Activated gamma-delta T cell (primary cell): Measurements from ENCODE around the gene MAPKAP1.

Experiments used
- DNase-seq: peaks from one replicate; lab custom pipeline; 2025; lab: John Stamatoyannopoulos, UW

Gene MAPKAP1

DNA sequence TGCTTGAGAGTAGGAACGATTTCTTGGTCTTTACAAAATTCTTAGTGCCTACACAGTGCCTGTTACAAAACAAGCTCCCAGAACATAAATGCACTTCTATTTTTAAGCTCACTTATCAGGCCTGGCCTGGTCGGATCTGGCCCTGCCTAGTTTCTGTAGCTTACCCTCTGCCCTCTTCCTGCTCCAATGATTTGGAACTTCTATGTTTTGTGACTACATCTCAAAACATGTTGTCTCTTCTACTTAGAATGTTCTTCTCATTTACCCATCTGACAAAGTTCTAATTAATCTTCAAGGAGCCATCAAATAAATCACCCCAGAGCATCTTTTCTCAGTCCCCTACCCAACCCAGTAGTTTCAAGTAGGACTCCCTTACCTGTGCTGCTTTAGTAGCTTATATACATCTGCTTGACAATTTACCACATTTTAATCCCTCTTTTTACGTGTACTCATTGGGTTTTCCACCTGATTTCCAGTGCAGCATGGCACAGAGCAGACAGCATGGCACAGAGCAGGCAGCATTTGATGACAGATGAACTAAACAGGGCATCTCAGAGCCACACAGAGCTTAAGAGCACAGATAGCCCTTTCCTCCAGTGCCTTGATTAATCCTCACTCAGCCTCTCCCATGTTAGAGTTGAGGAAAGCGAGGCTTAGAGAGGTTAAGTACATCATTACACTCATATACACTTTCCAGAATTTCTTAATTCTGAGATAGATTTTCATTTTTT, 171.9 kb downstream of the MAPKAP1 start:
- DNase-seq = no peak

DNA sequence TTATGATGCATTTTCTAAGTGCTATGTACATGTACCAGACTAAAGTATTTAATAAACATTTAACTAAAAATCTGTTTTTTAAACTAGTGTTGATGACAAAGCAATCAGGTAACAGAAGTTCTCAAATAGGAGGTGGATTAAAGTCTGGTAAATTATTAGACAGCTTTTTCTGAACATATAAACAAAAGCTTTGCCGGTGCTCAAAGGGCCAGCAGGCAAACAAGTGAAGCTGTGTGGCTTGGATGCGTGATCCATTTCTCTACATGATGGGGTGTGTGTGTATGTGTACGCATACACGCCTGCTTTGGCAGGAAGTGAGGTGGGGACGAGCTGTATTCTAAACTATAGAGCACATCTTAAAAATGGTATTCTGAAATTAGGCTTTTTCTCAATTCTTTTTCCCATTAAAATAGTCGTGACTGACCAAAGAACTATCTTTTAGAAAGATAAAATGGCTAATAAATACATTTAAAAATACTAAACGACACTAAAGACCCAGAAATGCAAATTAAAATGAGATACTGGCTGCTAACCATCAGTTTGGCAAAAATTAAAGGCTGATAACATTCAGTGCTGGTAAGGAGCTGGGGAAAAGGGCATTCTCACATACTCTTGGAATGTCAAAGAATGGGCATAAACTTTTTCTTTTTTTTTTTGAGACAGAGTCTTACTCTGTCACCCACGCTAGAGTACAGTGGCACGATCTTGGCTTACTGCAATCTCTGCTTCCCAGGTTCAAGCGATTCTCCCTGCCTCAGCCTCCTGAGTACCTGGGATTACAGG, 174.0 kb downstream of the MAPKAP1 start:
- DNase-seq = no peak

- no peak for DNase-seq
Measured at GRCh38 chr9:125532412-125532811, 174.6 kb downstream of the MAPKAP1 start.

DNA sequence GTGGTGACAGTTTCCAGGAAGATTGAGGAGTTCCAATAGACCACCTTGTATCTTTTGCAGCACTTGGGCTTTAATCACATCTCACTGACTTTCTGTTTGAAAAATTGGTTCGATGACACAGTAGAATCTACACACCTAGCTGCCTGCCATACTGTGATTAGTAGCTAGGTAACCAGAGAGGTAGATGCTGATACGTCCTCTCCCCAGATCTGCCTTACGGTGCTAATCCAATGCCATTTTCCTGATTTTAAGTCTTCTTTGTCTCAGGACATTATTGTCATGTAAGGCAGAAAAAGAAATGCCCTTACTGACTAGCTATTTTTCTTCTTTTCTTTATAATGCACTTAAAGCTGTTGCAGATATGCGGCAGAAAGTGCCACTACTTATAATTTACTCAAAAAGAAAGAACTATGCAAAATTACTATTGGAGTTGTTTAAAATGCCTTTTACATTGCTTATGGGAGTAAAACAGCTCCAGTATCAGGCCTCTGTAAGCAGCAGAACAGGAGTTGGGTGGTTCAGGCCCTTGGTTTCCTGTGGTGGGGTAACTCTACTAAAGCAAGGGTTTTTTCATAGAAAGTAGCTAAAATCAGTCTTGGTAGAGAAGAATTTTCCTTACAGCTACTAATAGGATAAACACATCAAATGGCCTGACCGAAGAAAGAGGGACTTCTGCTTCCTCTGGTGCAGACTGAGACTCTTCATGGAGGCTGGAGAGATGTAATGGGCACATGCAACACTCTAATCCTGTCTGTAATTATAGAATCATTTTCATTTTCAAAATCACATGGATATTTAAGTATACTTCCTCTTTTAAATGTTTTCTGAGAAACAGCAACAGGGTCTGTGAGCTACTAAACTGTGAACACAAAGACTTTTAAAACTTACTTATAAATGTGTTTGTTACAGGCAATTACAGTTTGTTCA, 177.2 kb downstream of the MAPKAP1 start:
- DNase-seq = no peak

GRCh38 chr9:125529107-125529506, 177.9 kb downstream of the MAPKAP1 start:
- no peak for DNase-seq

DNA sequence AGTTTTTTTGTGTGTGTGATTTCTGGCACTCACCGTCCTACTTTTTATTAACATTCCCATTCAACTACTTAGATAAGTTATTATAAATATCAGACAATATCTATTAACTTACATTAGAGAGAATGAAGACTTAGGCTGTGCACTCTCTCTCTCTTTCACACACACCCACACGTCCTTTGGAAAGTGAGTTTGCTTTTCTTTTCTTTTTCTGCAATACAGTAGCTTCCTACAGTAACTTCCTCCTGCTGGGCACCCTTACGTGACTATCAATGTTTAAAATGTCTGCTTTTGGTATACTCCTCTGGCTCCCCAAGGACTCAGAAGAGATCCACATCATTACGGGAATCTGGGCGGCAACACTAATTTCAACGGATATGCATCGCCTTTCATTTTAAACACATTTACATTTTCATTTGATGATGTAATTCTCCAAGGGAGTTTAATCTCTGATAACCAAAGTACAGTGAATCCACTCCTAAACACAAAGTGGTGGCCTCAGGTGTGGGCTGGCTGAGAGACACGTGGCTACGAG, 179.5 kb downstream of the MAPKAP1 start:
- DNase-seq = no peak

- no peak for DNase-seq
Measured at GRCh38 chr9:125525921-125526631, 180.9 kb downstream of the MAPKAP1 start.

DNA sequence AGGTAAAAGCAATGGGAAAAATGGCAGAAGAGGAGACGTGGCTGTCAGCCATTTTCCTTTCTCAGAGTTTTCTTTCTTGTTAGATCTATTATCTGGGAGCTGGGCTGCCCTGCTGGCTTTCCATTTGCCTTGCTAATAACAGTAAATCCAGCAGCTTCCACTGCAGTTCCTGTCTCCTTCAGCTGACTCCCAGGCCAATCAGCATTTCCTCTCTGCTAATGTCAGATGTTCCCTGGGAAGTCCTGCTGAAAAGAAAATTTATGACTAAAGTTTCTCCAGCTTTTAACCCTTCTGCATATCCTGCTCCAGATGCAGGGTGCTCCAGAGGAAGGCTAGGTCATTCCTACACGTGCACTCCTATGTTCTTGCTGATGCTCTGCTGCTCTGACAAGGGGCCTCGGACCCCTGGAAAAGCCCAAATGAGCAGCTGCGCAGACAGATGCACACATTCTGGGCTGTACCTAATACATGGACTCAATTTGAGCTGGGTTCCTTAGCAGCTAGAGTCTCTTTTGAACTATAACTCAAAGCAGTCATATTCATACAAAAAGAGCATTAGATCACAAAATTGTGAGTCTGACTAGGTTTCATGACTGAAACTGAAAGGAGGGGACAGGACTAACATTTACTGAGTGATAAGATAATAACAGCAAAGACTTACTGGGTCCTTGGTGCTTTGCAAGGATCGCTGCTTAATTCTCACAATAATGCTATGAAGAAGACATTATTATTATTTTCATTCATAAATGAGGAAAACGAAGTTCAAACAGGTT, 182.2 kb downstream of the MAPKAP1 start:
- no peak for DNase-seq

GRCh38 chr9:125523681-125524080, 183.3 kb downstream of the MAPKAP1 start:
- DNase-seq = no peak

- no peak for DNase-seq
Measured at GRCh38 chr9:125522328-125522725, 184.7 kb downstream of the MAPKAP1 start.

DNA sequence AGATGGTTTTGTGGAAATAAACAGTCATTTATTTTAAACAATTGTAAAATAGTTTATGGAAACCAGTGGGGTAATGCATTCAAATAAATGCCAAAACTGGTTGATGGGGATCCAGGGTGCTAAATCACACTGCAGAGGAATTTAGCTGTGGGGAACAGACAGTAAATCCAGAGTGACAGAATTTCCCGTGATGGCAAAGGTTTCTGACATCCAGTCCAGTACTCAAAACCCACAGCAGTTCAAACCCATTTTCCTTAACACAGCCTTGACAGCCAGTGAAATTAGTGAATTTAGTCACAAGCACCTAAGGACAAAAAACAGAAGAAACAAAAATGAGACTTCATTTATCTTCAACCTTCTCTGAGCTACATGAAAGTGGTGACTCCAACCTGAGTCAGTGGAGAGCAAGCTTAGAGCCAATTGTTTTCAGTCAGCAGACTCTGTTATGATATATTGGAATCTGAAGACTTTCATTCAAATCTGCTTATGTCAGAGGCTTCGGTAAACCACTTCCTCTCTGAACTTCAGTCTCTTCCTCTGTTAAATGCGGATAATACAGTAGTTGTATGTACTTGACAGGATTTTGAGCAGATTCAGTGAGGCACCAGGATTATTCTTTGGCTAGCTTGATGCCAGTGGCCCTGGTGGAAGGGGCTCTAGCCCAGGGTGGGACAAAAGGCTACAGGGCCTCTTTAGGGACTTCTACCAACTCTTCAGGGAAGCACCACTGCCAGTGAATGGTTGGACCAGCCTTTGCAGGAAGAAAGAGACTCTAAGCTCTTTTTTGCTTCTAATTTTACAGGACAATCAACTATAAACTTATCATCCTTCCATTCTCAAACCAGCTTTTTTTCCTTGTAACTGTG, 185.3 kb downstream of the MAPKAP1 start:
- no peak for DNase-seq

DNA sequence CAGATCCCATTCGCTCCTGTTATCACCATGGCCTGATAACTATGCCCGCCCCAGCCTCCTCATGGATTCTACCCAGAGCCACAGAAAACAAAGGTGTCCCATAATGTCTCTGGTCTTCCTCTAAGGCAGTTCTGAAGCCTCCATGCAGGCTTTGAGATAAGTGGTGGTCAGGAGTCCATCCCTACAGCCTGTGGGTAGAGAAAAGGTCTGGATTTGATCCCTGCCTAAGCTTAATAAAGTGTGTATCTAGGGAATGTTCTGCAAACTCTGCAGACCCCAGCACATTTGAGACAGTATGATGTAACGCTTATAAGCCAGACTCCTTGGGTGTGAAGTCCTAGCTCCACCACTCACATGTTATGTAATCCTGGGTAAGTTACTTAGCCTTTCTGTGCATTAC, 187.3 kb downstream of the MAPKAP1 start:
- no peak for DNase-seq

- DNase-seq = no peak
Measured at GRCh38 chr9:125517577-125517976, 189.4 kb downstream of the MAPKAP1 start.

- DNase-seq = no peak
Measured at GRCh38 chr9:125515983-125516940, 190.7 kb downstream of the MAPKAP1 start.

- no peak for DNase-seq
Measured at GRCh38 chr9:125515281-125515680, 191.7 kb downstream of the MAPKAP1 start.

- DNase-seq = no peak
Measured at GRCh38 chr9:125514468-125514867, 192.5 kb downstream of the MAPKAP1 start.

DNA sequence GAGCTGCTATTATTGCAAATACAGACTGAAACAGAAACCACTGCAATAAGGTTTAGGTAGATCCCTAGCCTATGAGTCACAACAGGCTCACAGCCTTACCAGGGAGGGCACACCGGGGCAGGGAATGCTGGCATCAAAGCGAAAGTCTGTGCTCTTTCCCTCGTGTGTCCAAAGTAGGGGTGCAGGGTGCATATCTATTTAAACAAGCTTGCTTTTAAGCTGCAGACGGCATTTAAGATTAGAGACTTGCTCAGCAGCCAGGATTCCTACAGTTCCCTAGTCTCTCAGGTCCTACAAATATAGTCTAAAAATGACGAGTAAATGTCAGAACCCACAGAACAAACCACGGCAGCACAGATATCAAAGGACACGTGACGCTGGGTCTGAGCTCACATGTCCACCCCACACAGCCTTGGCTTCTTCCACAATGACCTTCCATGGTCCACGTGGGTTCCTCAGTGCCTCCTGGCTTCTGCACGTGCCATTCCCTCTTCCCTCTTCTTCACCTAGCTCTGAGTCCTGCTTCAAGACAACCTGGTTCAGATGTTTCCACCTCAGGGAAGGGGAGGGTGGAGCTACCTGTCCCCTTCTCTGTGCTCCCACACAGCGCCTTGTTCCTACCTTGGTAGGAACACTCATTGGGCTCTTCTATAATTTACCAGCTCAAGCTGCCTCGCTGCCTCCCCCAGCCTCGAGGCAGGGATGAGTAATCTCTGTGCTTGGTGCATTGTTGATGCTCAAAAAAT, 193.2 kb downstream of the MAPKAP1 start:
- no peak for DNase-seq

DNA sequence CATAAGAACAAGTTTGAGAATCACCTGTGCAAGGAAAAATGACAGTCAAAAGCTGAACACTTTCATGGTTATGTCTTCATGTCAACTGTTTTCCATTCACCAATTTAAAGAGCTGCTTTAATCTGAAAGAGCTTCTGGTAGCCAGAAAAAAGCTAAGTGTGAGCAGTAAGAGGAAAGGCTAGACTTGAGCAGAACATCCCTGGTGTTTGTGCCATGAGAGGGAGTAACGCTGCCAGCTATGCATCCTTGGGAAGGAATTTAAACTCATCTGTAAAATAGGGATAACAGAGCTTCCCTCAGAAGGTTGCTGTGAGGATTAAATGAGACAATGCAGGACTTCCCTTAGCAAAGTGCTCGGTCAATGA, 193.7 kb downstream of the MAPKAP1 start:
- no peak for DNase-seq
